Smooth muscle cell (in vitro differentiated cells): ENCODE data around the gene ZNF335. TPM values are rescaled to one million over a fixed set of nuclear protein-coding genes. Genes with fewer than 3 reads are reported as not detected.

Experiments
- DNase-seq: peaks from one replicate; lab custom pipeline; 2025; ENCODE audit not compliant: unreplicated experiment; lab: John Stamatoyannopoulos, UW
- H2AFZ ChIP-seq: fragments of 200-600 bp; sonication (generic); 2 replicates; pipeline ENCODE4 v1.6.0; 2016; ENCODE audit warnings: antibody characterized with exemption, low read depth, mild to moderate bottlenecking
- H3F3A ChIP-seq: fragments of 200-600 bp; sonication (generic); 2 replicates; pipeline ENCODE4 v1.6.0; 2017; ENCODE audit warnings: antibody characterized with exemption, low read depth
- H3K27ac ChIP-seq: fragments of 200-600 bp; sonication (generic); 2 replicates; pipeline ENCODE4 v1.5.1; 2016; ENCODE audit warnings: low read depth, mild to moderate bottlenecking
- H3K27me3 ChIP-seq: fragments of 200-600 bp; sonication (generic); 2 replicates; pipeline ENCODE4 v1.6.1; 2016; ENCODE audit warnings: low read depth, mild to moderate bottlenecking
- H3K36me3 ChIP-seq: fragments of 200-600 bp; sonication (generic); 2 replicates; pipeline ENCODE4 v1.5.1; 2016; ENCODE audit warnings: low read depth
- H3K4me1 ChIP-seq: fragments of 200-600 bp; sonication (generic); 2 replicates; pipeline ENCODE4 v1.5.1; 2016; ENCODE audit warnings: low read depth
- H3K4me2 ChIP-seq: fragments of 200-600 bp; sonication (generic); 2 replicates; pipeline ENCODE4 v1.6.0; 2016; ENCODE audit warnings: mild to moderate bottlenecking
- H3K4me3 ChIP-seq: fragments of 200-600 bp; sonication (generic); 2 replicates; pipeline ENCODE4 v1.5.1; 2016; ENCODE audit warnings: mild to moderate bottlenecking
- H3K79me2 ChIP-seq: fragments of 200-600 bp; sonication (generic); 2 replicates; pipeline ENCODE4 v1.6.0; 2016; ENCODE audit warnings: low read depth, mild to moderate bottlenecking
- H3K9ac ChIP-seq: fragments of 200-600 bp; sonication (generic); 2 replicates; pipeline ENCODE4 v1.6.0; 2016; ENCODE audit warnings: low read depth
- H3K9me3 ChIP-seq: fragments of 200-600 bp; sonication (generic); replicated peaks from 2 replicates; pipeline ENCODE4 v1.5.1; 2016; ENCODE audit warnings: low read depth
- H4K20me1 ChIP-seq: fragments of 200-600 bp; sonication (generic); 2 replicates; pipeline ENCODE4 v1.6.0; 2016; ENCODE audit warnings: low read depth
- CTCF ChIP-seq: fragments of 200-600 bp; sonication (generic); IDR thresholded peaks from 2 replicates; pipeline ENCODE4 v1.5.1; 2017; ENCODE audit warnings: borderline replicate concordance, mild to moderate bottlenecking, antibody characterized with exemption; ENCODE audit not compliant: insufficient read depth, poor library complexity, severe bottlenecking
- WGBS: methylation state at CpG from one replicate; pipeline ENCODE4 v1.1.7; 2016; ENCODE audit warnings: low lambda C conversion rate; 5-methylcytosine and 5-hydroxymethylcytosine counted together
- polyA plus RNA-seq: library from polyadenylated mRNA; unstranded; fragments of >200 nt; fragmentation: Nextera tagmentation; extraction: Ambion mirVana; gene quantifications from 2 replicates; pipeline ENCODE4 v1.2.1, GENCODE V29; 2016
- total RNA-seq: library from RNA; depleted of rRNA; stranded (reverse); fragments of >200 nt; gene quantifications from 2 replicates; pipeline ENCODE4 v1.2.3, GENCODE V29; 2014

ZNF335 gene
- total and polyA plus RNA-seq, 2 experiments from 2014 or later, result 11.2 to 14.2 TPM

- H2AFZ ChIP-seq, result peak within 1 kb of the TSS; percentile 55
- no peaks in the 10 kb centered on the region for H3K36me3 ChIP-seq
- peak within 1 kb of the TSS; percentile 78 for H3K27ac ChIP-seq
- no peaks in the 10 kb centered on the region for H3F3A ChIP-seq
- no peaks in the 10 kb centered on the region for H4K20me1 ChIP-seq
- peak within 1 kb of the TSS; percentile 58 for H3K4me3 ChIP-seq
- no peaks in the 10 kb centered on the region for H3K79me2 ChIP-seq
- no peak for TF ChIP-seq CTCF
- H3K9me3 ChIP-seq, result no peaks in the 10 kb centered on the region
- peaks cover 10% of the 10 kb centered on the region for H3K4me1 ChIP-seq
- 1% methylated on average over 39 of the region's 58 CpGs for WGBS
- no peaks in the 10 kb centered on the region for H3K27me3 ChIP-seq
- DNase-seq, result peak; percentile 72
- H3K9ac ChIP-seq, result peak within 1 kb of the TSS; percentile 86
- H3K4me2 ChIP-seq, result peak within 1 kb of the TSS; percentile 86
Observed at GRCh38 chr20:45911486-45912343, 60.3 kb downstream of the ZNF335 start, which contains the start of gene PLTP. Gene PLTP, minus strand, starts transcription at chr20:45912155. Its CDS starts 703 bp downstream, at chr20:45911452.

GRCh38 chr20:45910670-45911485 lies 61.1 kb downstream of the ZNF335 start:
- peak overlapping the region; percentile 86 for H3K4me2 ChIP-seq
- no peak for TF ChIP-seq CTCF

GRCh38 chr20:45909817-45910669 lies 62.0 kb downstream of the ZNF335 start:
- no peaks in the 10 kb centered on the region for H3K27me3 ChIP-seq
- H3K27ac ChIP-seq, result peak overlapping the region; percentile 12
- WGBS, result 87% methylated on average over 18 of the region's 22 CpGs
- H3F3A ChIP-seq, result no peaks in the 10 kb centered on the region
- H3K4me1 ChIP-seq, result peaks cover 10% of the 10 kb centered on the region
- H3K4me2 ChIP-seq, result peak overlapping the region; percentile 71
- no peaks in the 10 kb centered on the region for H4K20me1 ChIP-seq
- H2AFZ ChIP-seq, result no peak overlapping the region
- no peaks in the 10 kb centered on the region for H3K9me3 ChIP-seq
- no peak overlapping the region for H3K9ac ChIP-seq
- peak overlapping the region; percentile 8 for H3K4me3 ChIP-seq
- no peaks in the 10 kb centered on the region for H3K79me2 ChIP-seq
- DNase-seq, result no peak
- no peak for TF ChIP-seq CTCF
- H3K36me3 ChIP-seq, result no peaks in the 10 kb centered on the region

More at GRCh38 chr20:45910670-45911485, 61.1 kb downstream of the ZNF335 start:
- peak overlapping the region; percentile 78 for H3K27ac ChIP-seq
- no peaks in the 10 kb centered on the region for H4K20me1 ChIP-seq
- peaks cover 10% of the 10 kb centered on the region for H3K4me1 ChIP-seq
- no peaks in the 10 kb centered on the region for H3K79me2 ChIP-seq
- DNase-seq, result peak; percentile 96
- 4% methylated on average over 42 of the region's 43 CpGs for WGBS
- H2AFZ ChIP-seq, result no peak overlapping the region
- peak overlapping the region; percentile 86 for H3K9ac ChIP-seq
- no peaks in the 10 kb centered on the region for H3K27me3 ChIP-seq
- no peaks in the 10 kb centered on the region for H3K9me3 ChIP-seq
- peak overlapping the region; percentile 58 for H3K4me3 ChIP-seq
- no peaks in the 10 kb centered on the region for H3K36me3 ChIP-seq
- no peaks in the 10 kb centered on the region for H3F3A ChIP-seq
